Activated naive CD8-positive, alpha-beta T cell treated with anti-CD3 and anti-CD28 coated beads, Interleukin-2, amount 10 ng/mL, durations not matched to agents 7 days and 5 days (primary cell): Measurements from ENCODE around the gene DUSP10. TPM values are rescaled to one million over a fixed set of nuclear protein-coding genes. Genes with fewer than 3 reads are reported as not detected.

ENCODE experiments used
- ATAC-seq: fragments of 150-1000 bp; cut with Tn5 transposase; one replicate; pipeline ENCODE4 v1.10.0; 2021; ENCODE audit warnings: low read depth, moderate library complexity
- POLR2A ChIA-PET: fragments of 350-600 bp; sonication (Branson Sonifier 250); formaldehyde crosslinking; loops from one replicate; lab custom pipeline; 2021; ENCODE audit warnings: antibody characterized with exemption; lab: Charles Lee
- DNase-seq: peaks from one replicate; pipeline ENCODE4 v3.0.0; 2021
- H3K27ac Mint-ChIP-seq: one replicate; pipeline ENCODE4 v1.8.0; 2022; ENCODE audit warnings: mild to moderate bottlenecking, mixed read lengths
- H3K27me3 Mint-ChIP-seq: one replicate; pipeline ENCODE4 v1.8.0; 2022; ENCODE audit warnings: mild to moderate bottlenecking, moderate library complexity, mixed read lengths
- H3K36me3 Mint-ChIP-seq: one replicate; pipeline ENCODE4 v1.8.0; 2021; ENCODE audit warnings: mild to moderate bottlenecking, mixed read lengths
- H3K4me1 Mint-ChIP-seq: one replicate; pipeline ENCODE4 v1.8.0; 2021; ENCODE audit warnings: mixed read lengths
- H3K4me3 Mint-ChIP-seq: one replicate; pipeline ENCODE4 v1.8.0; 2022; ENCODE audit warnings: mild to moderate bottlenecking, moderate library complexity, mixed read lengths
- H3K9me3 Mint-ChIP-seq: one replicate; pipeline ENCODE4 v1.8.0; 2021; ENCODE audit warnings: mixed read lengths
- total RNA-seq, 2 experiments: library from RNA; stranded (reverse); gene quantifications; one replicate each; pipeline ENCODE4 v1.2.3, GENCODE V29; 2021

DUSP10 gene
- total RNA-seq, 2 experiments from 2014 or later: 14.8 to 15.7 TPM

- H3K27me3 Mint-ChIP-seq: no peaks in the 10 kb centered on the region
- peaks cover 2% of the 10 kb centered on the region for H3K9me3 Mint-ChIP-seq
- ATAC-seq (no peak), DNase-seq (no peak)
- POLR2A ChIA-PET: interaction anchor here (2.2 to 2.4 kb wide), 2 partner anchors 22 to 51 kb away, joined by 9 to 10 read pairs; partner anchors contain the start of gene DUSP10
- peaks cover 2% of the 10 kb centered on the region for H3K36me3 Mint-ChIP-seq
- H3K4me3 Mint-ChIP-seq: no peak overlapping the region
- peaks cover 12% of the 10 kb centered on the region for H3K4me1 Mint-ChIP-seq
- H3K27ac Mint-ChIP-seq: peak overlapping the region; percentile 46
Measured at GRCh38 chr1:221690858-221691257, 51.0 kb downstream of the DUSP10 start.

GRCh38 chr1:221689138-221689537 lies 52.8 kb downstream of the DUSP10 start:
- DNase-seq (no peak), ATAC-seq (peak; percentile 74)
- Mint-ChIP-seq H3K4me1 (peaks cover 12% of the 10 kb centered on the region), H3K4me3 (no peak overlapping the region), H3K27ac (peak overlapping the region; percentile 70), H3K9me3 (peaks cover 2% of the 10 kb centered on the region), H3K36me3 (peaks cover 2% of the 10 kb centered on the region), H3K27me3 (no peaks in the 10 kb centered on the region)
- POLR2A ChIA-PET: interaction anchor here (2.2 to 2.4 kb wide), 3 partner anchors 19 to 53 kb away, joined by 6 to 10 read pairs (median 9); partner anchors contain the start of gene DUSP10

DNA sequence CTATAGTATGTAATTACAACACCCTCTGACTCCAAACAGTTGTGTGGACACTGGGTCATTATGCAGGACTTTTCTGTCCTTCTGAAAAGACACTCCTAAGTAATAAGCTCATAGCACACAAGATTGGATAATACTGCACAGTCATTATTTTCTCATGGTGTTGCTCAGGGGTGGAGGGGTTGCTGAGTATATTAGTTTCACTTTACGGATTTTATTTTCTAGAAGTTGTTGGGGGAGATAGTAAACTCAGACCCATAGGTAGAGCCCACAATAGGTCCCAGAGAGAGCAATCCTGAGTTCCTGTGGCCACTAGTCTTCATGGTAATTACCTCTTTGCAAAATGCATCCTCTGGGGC lies 53.4 kb downstream of the DUSP10 start:
- POLR2A ChIA-PET: interaction anchor here (1.0 to 2.3 kb wide), 2 partner anchors 19 to 53 kb away, joined by 4 to 6 read pairs; partner anchors contain the start of gene DUSP10
- Mint-ChIP-seq H3K36me3 (peaks cover 2% of the 10 kb centered on the region), H3K4me1 (peaks cover 12% of the 10 kb centered on the region), H3K27me3 (no peaks in the 10 kb centered on the region), H3K4me3 (no peak overlapping the region), H3K27ac (no peak overlapping the region), H3K9me3 (no peaks in the 10 kb centered on the region)
- DNase-seq (no peak), ATAC-seq (no peak)

DNA sequence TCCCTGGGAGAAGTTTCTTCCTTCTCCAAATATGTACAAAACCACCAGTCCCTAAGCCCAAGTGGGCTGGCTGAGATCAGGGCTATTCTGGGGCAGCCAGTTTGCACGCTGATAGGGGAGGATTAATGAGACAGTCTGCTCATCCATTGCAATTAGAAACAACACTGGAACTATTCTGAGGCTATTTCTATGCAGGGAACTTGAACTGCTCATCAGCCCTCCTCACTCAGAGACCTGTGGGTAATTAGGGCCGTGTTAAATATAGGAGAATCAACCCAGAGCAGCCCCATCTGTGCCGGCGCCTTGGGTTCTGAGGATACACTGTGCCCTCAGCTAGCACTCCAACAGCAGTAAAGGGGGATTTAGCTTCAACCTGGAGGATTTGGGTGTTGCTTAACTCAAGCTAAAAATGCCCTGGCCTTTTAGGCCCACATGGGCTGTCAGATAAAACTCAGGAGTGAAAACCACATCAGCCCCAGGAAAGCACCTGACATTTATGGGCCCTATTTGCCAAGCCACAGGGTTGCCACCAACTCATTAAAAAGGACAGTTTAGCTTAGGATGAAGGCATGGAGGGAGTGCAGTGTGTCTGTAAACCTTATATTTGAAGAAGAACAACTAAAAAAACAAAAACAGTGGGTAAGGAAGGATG lies 53.9 kb downstream of the DUSP10 start:
- H3K4me3 Mint-ChIP-seq: no peak overlapping the region
- H3K4me1 Mint-ChIP-seq: peaks cover 12% of the 10 kb centered on the region
- H3K36me3 Mint-ChIP-seq: peaks cover 2% of the 10 kb centered on the region
- H3K9me3 Mint-ChIP-seq: no peaks in the 10 kb centered on the region
- ATAC-seq (no peak), DNase-seq (no peak)
- no peaks in the 10 kb centered on the region for H3K27me3 Mint-ChIP-seq
- no peak overlapping the region for H3K27ac Mint-ChIP-seq
- POLR2A ChIA-PET: interaction anchor here (1.0 to 2.3 kb wide), 2 partner anchors 20 to 54 kb away, joined by 4 to 6 read pairs; partner anchors contain the start of gene DUSP10

DNA sequence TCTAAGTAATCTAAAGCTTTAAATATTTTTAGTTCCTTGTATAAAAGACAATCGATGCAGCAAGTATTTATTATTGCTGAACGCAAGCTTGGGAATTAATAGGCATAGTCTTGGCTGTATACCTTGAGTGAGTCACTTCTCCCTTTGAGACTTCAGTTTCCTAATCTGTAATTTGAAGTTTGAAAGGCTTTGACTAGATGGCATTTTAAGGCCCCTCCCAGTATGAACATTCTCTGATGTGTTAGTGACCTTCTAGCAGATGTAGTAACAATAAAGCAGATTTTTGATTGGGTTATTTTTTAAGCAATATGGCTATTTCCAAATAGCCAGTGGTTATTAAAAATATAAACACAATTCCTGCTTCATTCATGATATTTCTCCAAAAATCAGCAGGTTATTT lies 58.2 kb downstream of the DUSP10 start:
- Mint-ChIP-seq H3K36me3 (peaks cover 13% of the 10 kb centered on the region), H3K4me3 (no peak overlapping the region), H3K9me3 (peaks cover 8% of the 10 kb centered on the region), H3K27me3 (no peaks in the 10 kb centered on the region), H3K27ac (no peak overlapping the region), H3K4me1 (peaks cover 4% of the 10 kb centered on the region)
- ATAC-seq (no peak), DNase-seq (no peak)
- POLR2A ChIA-PET: no interaction called here

GRCh38 chr1:221680085-221680484 lies 61.8 kb downstream of the DUSP10 start:
- POLR2A ChIA-PET: interaction anchor here (2.6 kb wide), 1 partner anchor 62 kb away, joined by 9 read pairs; the partner anchor contains the start of gene DUSP10
- peaks cover 3% of the 10 kb centered on the region for H3K27me3 Mint-ChIP-seq
- no peak overlapping the region for H3K27ac Mint-ChIP-seq
- peaks cover 11% of the 10 kb centered on the region for H3K36me3 Mint-ChIP-seq
- DNase-seq: no peak
- H3K9me3 Mint-ChIP-seq: peaks cover 12% of the 10 kb centered on the region
- peaks cover 2% of the 10 kb centered on the region for H3K4me1 Mint-ChIP-seq
- ATAC-seq: no peak
- no peak overlapping the region for H3K4me3 Mint-ChIP-seq

DNA sequence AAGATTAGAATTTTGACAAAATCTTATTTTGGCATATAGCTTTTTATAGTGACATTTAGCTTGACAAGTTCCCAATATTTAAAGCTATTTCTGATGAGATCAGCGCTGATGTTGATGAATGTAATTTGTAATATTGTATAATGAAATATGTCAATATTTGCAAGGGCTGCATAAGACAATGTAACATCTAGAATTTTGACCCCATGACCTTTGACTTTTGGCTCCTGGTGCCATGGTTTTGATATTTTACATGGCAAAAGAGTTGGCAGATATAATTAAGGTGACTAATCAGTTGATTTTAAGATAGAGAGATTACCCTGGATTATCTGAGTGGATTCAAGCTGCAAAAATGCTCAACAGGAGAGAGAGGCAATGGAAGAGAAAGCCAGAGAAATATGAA lies 63.9 kb downstream of the DUSP10 start:
- peaks cover 11% of the 10 kb centered on the region for H3K36me3 Mint-ChIP-seq
- H3K9me3 Mint-ChIP-seq: peaks cover 12% of the 10 kb centered on the region
- H3K27me3 Mint-ChIP-seq: peaks cover 3% of the 10 kb centered on the region
- peaks cover 2% of the 10 kb centered on the region for H3K4me1 Mint-ChIP-seq
- H3K27ac Mint-ChIP-seq: no peak overlapping the region
- POLR2A ChIA-PET: no interaction called here
- H3K4me3 Mint-ChIP-seq: no peak overlapping the region
- DNase-seq (no peak), ATAC-seq (no peak)

DNA sequence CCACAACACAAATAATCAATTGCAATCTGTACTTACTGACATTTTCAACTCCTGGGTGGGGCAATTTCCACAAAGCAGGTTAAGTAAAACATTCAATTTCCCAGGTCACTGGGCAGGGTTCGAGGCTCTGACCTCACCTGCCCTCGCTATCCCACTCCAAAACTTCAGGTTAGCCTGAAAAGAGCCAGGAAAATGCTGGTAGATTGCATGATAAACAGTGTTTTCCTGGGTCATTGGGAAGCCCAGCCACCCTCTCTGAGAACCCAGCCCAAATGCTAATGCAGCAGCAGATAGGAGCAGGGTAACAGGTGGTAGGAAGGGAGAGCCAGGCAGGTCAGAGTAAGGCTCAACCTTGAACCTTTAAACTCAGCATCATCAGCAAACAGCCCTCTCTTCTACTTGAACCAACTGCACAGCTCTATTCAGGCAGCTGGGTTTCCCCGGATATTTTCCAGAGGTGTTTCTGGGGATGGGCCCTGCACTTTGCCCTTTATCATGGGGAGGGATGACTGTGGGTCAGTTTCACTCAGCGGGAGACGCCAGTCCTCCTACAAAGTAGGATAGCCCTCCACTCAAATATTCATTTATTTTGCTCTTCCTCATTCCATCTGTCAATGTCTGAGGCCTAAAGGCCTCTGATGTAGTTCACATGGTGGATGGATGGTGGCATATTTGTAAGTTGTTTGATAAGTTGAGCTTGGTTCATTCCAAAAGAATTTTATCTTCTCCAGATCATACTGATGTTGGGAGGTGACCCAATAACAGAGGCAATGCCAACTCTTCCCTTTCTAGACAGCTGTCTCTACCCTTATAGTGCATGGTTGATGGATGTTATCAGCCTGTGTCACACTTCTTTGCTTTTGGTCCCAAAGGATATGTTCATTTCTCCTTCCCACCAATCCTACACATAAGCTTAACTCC lies 65.7 kb downstream of the DUSP10 start:
- H3K4me1 Mint-ChIP-seq: peaks cover 2% of the 10 kb centered on the region
- DNase-seq (no peak), ATAC-seq (no peak)
- H3K36me3 Mint-ChIP-seq: peaks cover 9% of the 10 kb centered on the region
- H3K27me3 Mint-ChIP-seq: peaks cover 3% of the 10 kb centered on the region
- POLR2A ChIA-PET: no interaction called here
- no peak overlapping the region for H3K27ac Mint-ChIP-seq
- H3K4me3 Mint-ChIP-seq: no peak overlapping the region
- peaks cover 12% of the 10 kb centered on the region for H3K9me3 Mint-ChIP-seq

DNA sequence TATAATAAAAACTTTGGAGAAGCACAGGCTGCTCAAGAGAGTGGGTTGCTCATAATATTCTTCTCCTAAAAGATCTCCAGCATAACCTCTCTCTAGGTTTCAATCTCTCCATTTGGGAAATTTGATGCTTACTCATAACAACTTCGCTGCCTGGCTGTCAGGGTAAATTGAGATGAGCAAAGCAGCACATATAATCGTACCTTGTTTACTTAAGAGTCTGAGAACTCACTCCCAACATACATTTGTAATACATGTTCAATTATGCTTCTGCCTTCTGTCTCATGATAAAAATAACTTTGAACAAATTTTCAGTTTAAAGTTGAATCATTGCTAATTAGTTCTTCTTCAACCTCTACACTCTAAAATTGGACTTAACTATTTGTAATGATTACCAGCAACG lies 68.9 kb downstream of the DUSP10 start:
- Mint-ChIP-seq H3K27me3 (peaks cover 14% of the 10 kb centered on the region), H3K27ac (no peak overlapping the region), H3K36me3 (peaks cover 2% of the 10 kb centered on the region), H3K9me3 (peaks cover 4% of the 10 kb centered on the region), H3K4me1 (no peaks in the 10 kb centered on the region), H3K4me3 (no peak overlapping the region)
- ATAC-seq (no peak), DNase-seq (no peak)
- POLR2A ChIA-PET: no interaction called here

- ATAC-seq (no peak), DNase-seq (no peak)
- H3K27ac Mint-ChIP-seq: no peak overlapping the region
- H3K4me1 Mint-ChIP-seq: no peaks in the 10 kb centered on the region
- POLR2A ChIA-PET: no interaction called here
- peaks cover 16% of the 10 kb centered on the region for H3K27me3 Mint-ChIP-seq
- H3K36me3 Mint-ChIP-seq: peaks cover 2% of the 10 kb centered on the region
- H3K4me3 Mint-ChIP-seq: no peak overlapping the region
- H3K9me3 Mint-ChIP-seq: peaks cover 4% of the 10 kb centered on the region
Measured at GRCh38 chr1:221672239-221672645, 69.6 kb downstream of the DUSP10 start.

DNA sequence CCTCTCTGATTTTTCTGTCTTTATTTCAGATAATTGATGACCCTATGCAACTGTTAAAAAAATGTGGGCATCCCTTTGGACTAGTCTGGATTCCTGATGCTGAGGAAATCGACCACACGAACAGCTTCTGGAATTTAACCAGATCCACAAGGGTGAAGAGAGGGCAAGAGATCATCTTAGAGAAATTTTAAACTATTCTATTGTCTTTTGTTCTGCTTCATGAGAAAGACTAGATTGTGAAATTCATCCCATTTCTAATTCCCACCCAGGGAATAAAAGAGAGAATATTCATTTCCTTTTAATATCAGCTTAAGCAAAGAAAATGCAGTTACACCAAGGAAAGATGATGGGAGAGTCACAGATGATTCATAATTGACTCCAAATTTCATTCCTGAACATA lies 71.8 kb downstream of the DUSP10 start:
- Mint-ChIP-seq H3K4me1 (no peaks in the 10 kb centered on the region), H3K9me3 (no peaks in the 10 kb centered on the region), H3K27ac (no peak overlapping the region), H3K36me3 (peaks cover 2% of the 10 kb centered on the region), H3K27me3 (peaks cover 13% of the 10 kb centered on the region), H3K4me3 (no peak overlapping the region)
- DNase-seq: no peak
- POLR2A ChIA-PET: no interaction called here
- ATAC-seq: no peak

- POLR2A ChIA-PET: no interaction called here
- Mint-ChIP-seq H3K36me3 (peaks cover 2% of the 10 kb centered on the region), H3K4me1 (no peaks in the 10 kb centered on the region), H3K27ac (no peak overlapping the region), H3K27me3 (peaks cover 19% of the 10 kb centered on the region), H3K9me3 (no peaks in the 10 kb centered on the region), H3K4me3 (no peak overlapping the region)
- ATAC-seq (no peak), DNase-seq (no peak)
Measured at GRCh38 chr1:221669441-221669840, 72.4 kb downstream of the DUSP10 start.

DNA sequence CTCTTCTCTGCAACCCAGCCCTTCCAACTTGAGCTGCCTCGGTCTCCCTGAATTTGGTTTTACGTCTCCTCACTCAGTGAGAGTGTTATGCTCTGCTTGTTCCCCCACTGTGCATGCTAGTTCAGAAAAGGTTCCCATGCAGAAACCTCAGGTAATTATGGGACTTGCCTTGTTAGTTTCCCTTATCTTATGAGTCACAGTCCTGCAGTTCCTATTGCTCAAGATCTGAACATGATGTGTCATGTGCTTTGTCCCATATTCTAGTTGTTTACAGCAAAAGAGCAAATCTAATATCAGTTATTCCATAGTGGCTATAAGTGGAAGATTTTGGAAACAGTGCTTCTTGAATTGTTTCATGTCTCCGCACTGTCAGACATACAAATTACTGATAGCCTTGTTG lies 74.4 kb downstream of the DUSP10 start:
- ATAC-seq (no peak), DNase-seq (no peak)
- no peak overlapping the region for H3K4me3 Mint-ChIP-seq
- H3K27ac Mint-ChIP-seq: no peak overlapping the region
- no peaks in the 10 kb centered on the region for H3K9me3 Mint-ChIP-seq
- H3K4me1 Mint-ChIP-seq: no peaks in the 10 kb centered on the region
- H3K36me3 Mint-ChIP-seq: peaks cover 2% of the 10 kb centered on the region
- POLR2A ChIA-PET: no interaction called here
- peaks cover 21% of the 10 kb centered on the region for H3K27me3 Mint-ChIP-seq
